ENCODE data around the gene LHFPL4.
A peak's percentile ranks its signal among the peaks of the same experiment; 100 is the strongest.
"Not testable (repeated sequence)": the region's sequence is repeated elsewhere in the genome, so short reads cannot be mapped to it uniquely, and the experiment has no call there.

The LHFPL4 gene

DNA sequence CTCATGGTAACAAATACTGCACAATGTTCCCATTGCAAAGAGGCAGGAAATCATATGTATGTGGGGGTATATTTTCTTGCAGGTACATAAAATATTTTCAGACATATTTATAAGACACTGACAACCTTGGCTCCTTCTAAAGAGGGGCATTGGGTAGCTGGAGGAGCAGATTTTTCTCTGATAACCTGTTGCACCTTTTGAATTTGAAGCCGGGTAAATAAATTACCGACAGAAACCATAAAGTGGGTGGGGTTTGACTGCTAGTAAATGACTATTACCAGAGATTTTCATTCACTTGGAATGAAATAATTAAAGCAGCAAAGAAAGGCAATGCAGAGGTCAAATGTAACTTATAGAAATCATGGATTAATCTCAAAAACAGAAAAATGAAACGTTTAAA, 19.2 kb downstream of the LHFPL4 start:
- no peak for DNase-seq

DNA sequence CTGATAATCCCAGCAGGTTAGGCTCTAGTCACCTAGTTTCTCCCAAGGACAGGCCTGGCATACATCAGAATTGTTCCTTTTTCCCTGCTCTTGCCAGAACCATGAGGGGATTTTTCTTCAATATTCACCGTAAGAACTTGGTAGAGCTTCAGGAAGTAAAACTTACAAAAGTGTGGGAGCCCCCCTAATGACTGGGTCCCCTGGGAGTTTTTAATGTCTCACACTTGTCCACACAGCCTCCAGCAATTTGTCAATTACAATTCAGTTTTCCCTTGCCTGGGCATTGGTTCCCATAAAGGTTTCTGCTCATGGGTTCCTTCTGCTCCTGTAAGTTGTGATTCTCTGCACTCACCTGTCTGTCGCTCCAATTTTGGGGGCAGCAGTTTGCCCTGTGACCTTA, 28.5 kb downstream of the LHFPL4 start:
- DNase-seq = no peak

DNA sequence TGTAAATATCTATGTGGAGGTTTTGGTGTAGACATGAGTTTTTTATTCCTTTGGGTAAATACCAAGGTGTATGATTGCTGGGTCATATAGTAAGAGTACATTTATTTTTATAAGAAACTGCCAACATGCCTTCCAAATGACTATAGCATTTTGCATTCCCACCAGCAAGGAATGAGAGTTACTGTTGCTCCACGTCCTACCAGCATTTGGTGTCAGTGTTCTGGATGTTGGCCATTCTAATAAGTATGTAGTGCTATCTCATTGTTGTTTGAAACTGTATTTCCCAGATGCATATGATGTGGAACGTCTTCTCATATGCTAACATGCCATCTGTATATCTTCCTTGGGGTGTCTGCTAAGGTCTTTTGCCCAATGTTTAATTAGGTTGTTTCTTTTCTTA, 38.7 kb downstream of the LHFPL4 start:
- DNase-seq = no peak

DNA sequence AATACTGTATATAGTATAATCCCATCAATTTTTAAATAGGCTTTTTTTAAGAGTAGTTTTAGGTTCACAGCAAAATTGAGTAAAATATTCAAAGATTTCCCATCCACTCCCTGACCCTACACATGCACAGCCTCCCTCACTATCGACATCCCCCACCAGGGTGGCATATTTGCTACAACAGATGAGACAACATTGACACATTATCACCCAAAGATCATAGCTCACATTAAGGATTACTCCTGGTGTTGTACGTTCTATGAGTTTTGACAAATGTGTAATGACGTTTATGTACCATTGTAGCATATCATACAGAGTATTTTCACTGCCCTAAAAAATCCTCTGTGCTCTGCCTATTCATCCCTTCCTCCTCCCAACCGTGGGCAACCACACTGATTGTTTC, 39.3 kb downstream of the LHFPL4 start:
- DNase-seq = no peak

DNA sequence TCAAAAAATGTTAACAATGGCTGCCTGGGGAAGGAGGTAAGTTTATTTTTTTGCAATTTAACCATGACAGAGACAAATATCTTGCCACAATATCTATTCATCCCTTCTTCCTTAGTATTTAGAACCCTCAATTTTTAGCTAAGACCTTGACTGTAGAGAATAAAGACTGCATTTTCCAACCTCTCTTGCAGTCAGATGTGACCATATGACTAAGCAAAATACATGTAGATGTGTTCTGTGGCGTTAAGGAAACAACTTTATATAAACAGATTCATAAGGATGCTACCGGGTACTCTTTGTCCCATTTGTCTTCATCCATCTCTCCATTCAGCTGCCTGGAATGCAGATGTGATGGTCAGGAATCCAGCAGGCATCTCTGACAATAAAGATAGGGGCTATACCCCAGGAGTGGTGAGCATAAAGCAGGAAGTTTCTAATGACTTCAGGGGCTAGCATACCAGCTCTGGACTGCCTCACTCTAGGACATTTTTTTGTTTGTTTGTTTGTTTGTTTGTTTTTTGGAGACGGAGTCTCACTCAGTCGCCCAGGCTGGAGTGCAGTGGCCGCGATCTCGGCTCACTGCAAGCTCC, 41.1 kb downstream of the LHFPL4 start:
- DNase-seq = no peak

DNA sequence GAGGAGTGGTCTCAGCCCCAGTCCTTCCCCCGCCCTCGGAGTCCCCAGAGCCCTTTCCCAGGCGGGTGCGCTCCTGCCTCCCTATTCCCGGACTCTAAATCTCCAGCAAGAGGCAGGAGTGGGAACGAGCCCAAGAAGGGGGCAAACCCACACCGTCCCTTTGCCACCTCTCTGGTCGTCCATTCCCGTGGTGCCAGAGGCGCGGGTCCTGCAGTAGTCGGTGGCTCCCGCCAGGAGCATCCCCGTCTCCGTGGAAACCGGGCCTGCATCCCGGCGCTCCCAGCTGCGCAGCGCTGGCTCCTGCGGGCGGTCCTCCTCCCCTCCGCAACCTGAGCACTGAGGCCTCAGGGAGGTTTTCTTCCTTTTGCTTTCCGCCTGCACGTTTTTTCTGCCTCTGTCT, 44.8 kb downstream of the LHFPL4 start:
- no peak for DNase-seq

DNA sequence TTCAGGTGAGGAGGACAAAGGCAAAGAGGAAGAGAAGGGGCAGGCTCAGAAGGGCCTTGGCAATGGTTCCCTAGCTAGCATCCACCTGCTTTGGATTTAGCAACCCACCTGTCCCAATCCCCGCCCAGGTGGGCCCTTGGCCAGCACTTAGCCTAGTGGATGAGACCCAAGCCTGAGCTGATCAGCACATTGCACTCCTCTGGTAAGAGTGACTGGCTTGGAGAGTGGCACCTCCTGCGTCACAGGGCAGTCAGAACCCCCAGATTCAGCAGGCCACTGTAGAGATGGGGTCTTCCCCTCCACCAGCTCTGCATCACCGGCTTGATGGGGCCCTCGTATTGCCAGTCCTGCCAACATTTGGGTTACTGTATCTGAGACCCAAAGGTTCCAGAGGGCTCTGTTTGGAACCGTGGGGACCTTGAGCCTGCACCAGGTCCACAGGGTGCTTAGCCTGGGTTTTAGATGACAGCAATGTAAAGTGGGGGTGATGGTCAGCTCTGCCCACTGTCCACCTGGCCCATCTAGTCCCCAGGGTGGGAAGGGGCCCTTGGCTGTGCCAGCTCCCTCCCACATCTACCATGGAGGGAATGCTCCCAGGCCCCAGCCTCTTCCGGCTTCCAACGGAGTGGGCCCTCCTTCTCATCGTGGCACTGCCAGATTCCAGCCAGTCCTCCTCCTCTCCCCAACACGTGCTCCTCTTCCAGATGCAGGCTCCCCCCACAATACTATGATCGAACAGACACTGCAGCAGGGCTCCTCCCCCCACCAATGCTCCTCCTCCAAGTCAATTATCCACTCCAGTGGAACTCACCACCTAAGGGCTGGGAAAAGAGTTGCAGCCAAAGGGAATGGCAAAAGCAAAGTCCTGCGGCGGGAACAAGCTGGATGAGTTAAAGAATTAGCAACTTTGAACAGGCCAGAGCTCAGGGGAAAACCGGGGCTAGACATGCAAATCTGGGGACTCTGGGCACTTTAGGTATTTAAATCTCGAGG, 45.7 kb downstream of the LHFPL4 start:
- DNase-seq = no peak

DNA sequence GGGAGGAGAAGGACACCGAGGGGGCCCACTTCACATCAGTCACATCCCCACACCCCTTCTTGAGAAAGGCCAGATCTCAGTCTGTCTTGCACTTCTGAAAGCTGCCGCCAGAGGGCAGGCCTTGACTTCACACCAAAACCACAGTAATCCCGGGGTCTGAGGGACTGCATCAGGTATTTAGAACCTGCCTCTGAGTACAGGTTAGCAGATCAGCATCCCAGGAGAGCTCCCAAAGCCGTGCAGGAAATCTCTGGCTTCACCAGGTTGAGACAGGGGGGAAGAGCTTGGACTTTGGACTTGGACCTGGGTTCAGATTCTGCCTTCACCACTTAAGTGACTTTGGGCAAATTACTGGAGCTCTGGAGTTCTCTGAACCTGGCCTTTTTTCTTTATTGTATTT, 50.3 kb downstream of the LHFPL4 start:
- peak; percentile 55 for DNase-seq

DNA sequence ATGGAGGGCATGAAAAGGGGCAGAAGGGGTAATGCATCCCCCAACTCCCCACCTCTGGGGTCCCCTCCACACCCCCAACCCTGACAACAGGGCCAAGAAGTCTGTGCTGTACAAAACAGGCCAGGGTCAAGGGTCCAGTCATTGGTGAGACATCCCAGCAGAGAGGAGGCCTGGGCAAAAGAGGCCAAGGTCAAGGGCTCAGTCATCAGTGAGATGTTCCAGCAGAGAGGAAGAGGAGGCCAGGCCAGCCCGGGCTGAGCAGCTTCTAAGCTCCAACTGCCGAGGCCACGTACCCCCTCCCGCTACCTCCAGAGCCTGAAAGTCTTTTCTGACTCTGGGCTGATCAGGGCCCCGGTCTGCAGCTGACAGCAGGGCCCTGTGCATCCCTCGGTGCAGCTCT, 52.4 kb downstream of the LHFPL4 start:
- no peak for DNase-seq

- DNase-seq = peak; percentile 61
Measured at GRCh38 chr3:9500108-9501050, 53.2 kb downstream of the LHFPL4 start.

GRCh38 chr3:9499455-9500107, 54.0 kb downstream of the LHFPL4 start:
- DNase-seq = no peak

DNA sequence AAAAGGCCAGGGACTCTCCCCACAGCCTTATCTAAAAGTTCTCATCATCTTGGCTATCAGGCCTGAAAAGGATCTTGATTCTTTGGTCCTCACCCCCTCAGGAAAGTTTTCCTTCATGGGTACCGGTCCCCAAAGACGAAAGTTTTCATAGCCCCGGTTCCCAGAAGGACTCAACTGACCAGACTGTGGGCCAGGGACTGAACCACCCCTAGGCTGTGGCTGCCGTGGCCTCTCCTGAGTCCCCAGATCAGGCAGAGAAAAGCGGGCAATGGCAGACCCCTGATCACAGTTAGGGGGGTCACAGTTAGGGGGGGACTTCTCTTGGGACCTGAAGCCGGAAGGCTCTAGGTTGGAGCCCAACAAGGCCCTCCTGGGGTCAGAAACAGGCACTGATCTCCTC, 54.8 kb downstream of the LHFPL4 start:
- DNase-seq = no peak

DNA sequence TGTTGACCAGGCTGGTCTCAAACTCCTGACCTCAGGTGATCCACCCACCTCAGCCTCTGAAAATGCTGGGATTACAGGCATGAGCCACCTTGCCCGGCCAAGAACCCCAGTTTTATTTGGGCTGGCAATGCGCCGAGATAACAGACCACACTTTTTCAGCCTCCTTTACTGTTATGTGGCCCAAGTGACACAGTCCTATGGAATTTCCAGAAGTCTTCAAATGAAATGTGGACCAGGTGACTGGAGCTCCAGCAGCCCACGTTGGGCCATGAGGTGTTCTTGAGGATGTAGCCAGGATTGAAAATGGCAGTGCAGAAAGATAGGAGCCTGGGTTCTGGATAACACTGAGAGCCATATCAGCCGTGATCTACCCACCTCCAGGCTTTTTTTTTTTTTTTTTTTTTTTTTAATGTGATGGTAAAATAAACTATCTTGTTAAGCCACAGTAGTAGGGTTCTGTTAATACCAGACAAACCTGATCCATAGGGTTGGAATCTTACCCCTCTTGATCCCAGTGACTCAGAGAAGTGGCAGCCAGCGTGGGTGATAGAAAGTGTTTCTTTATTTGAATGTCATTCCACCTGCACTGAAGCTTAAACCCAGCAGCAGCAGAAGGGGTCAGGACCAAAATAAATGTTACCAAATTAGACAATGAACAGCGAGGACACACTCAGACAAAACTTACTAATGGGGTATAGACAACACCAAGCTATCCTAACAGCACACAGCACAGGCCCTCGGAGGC, 55.6 kb downstream of the LHFPL4 start:
- DNase-seq = no peak

GRCh38 chr3:9496893-9497292, 56.7 kb downstream of the LHFPL4 start:
- DNase-seq = no peak

DNA sequence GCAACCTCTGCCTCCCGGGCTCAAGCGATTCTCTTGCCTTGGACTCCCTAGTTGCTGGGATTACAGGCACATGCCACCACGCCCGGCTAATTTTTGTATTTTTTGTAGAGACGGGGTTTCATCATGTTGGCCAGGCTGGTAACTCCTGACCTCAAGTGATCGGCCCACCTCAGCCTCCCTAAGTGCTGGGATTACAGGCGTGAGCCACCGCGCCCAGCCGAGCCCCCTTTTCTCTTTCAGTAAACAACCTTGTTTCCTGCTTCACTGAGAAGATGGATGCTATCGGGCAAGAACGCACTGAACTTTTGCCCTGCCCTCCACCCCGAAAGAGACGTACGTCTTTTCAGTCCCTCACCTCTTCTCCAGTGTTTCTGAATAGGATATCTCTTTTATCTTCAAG, 59.6 kb downstream of the LHFPL4 start:
- not testable (repeated sequence) for DNase-seq

GRCh38 chr3:9491506-9491905, 62.1 kb downstream of the LHFPL4 start:
- DNase-seq = no peak

GRCh38 chr3:9485248-9485647, 68.4 kb downstream of the LHFPL4 start:
- no peak for DNase-seq

- no peak for DNase-seq
Measured at GRCh38 chr3:9480265-9480664, 73.4 kb downstream of the LHFPL4 start.

GRCh38 chr3:9476935-9477334, 76.7 kb downstream of the LHFPL4 start:
- DNase-seq = no peak

DNA sequence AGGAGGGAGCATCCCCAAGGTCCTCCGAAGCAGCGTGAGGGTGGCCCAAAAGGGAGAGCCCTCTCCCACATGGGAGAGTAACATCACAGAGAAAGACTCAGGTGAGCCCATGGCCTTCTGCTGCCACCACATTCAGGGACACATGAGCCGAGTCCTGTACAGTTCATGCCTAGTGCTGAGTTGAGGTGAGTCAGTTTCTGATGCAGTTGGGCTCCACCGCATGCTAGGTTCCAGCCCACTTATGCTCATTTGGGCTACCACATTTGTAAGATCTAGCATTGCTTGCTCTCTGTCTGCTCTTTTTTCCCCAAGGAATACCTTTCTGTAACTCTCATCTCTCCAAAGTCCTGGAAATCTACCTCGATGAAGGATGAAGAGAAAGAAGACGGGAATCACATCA, 79.1 kb downstream of the LHFPL4 start:
- no peak for DNase-seq

GRCh38 chr3:9473496-9474065, 80.0 kb downstream of the LHFPL4 start:
- no peak for DNase-seq

DNA sequence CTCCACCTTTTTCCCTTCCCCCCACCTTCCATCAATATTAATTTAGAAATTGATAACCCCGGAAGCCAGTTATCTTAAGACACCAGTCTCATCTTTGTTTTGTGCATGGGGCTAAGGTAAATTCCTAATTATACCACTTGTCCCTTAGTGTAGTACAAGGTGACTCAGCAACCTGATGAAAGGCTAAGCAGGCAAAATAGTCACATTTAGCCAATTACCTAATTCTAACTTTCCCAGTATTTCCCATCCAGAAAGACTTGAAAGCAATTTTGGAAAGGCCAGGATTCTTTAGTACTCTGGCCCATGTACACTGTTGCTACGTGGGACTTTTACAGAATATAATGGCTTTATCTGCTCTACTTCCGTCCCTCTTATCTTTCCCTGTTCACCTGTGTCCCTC, 83.6 kb downstream of the LHFPL4 start:
- no peak for DNase-seq

Measured in inflammatory macrophage treated with lipopolysaccharide for 4 hours (primary cell).